ENCODE data around the gene TMEM185B.

Gene TMEM185B

DNA sequence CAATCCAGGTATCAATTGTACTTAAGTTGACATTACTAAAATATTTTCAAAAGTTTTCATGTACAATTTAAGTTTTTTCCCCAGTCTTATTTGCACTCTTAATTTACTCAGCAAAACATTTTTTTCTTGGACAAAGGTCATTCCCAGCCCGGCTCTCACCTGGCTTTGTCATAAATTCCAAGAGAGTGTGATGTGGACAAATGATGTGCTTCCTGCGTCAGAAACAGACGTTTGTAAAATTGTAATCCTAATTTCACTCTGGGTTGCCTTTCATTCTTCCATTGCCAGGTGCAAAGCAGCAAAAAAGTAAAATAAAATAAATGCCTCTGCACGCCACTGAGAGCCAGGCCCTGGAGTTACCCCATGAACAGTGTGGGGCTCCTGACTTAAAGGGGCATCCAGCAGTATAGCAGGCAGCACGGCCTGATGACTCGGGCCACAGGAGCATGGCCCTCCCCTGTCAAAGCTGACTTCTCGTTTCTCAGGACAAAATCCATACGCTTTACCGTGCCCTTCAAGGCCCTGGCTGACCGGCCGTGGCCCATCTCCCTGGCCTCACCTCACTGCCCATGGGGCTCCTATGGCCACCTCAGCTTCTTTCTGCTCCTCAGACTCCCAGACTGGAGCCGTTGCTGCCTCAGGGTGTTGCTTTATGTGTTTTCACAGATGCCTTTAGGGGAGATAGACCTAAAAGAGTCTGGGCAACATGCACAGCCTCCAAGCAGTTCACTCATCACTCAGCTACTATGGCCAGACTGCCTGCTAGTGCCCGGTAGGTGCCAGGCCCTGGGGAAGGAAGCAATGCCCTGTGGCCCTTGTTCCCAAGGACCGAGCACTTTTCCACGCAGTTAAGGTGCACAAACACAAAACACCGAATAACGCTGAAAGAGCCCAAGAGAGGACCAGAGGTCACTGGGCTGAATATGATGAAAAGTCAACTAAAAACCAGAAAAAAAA lies 7.6 kb upstream of the TMEM185B start:
- Histone ChIP-seq H3K27ac (ENCODE audit: low read depth, low read length) (no peak overlapping the region), H3K36me3 (ENCODE audit: insufficient read depth, low read length) (no peaks in the 10 kb centered on the region), H3K9ac (ENCODE audit: low read depth, low read length) (no peak overlapping the region), H3K4me1 (ENCODE audit: insufficient read depth, low read length) (no peaks in the 10 kb centered on the region), H3K27me3 (ENCODE audit: insufficient read depth, low read length) (peaks cover 11% of the 10 kb centered on the region), H3K4me3 (ENCODE audit: low read length) (no peak overlapping the region), H3K9me3 (ENCODE audit: insufficient read depth, low read depth, low read length) (no peaks in the 10 kb centered on the region)
- 93% methylated on average over 17 of the region's 17 CpGs for WGBS

GRCh38 chr2:120229341-120229740 lies 6.1 kb upstream of the TMEM185B start:
- H3K27ac ChIP-seq (ENCODE audit: low read depth, low read length): no peak overlapping the region
- no peak overlapping the region for H3K4me3 ChIP-seq (ENCODE audit: low read length)
- H3K9ac ChIP-seq (ENCODE audit: low read depth, low read length): no peak overlapping the region
- H3K9me3 ChIP-seq (ENCODE audit: insufficient read depth, low read depth, low read length): no peaks in the 10 kb centered on the region
- WGBS: 93% methylated on average over 9 of the region's 10 CpGs
- no peaks in the 10 kb centered on the region for H3K4me1 ChIP-seq (ENCODE audit: insufficient read depth, low read length)
- peaks cover 24% of the 10 kb centered on the region for H3K27me3 ChIP-seq (ENCODE audit: insufficient read depth, low read length)
- no peaks in the 10 kb centered on the region for H3K36me3 ChIP-seq (ENCODE audit: insufficient read depth, low read length)

DNA sequence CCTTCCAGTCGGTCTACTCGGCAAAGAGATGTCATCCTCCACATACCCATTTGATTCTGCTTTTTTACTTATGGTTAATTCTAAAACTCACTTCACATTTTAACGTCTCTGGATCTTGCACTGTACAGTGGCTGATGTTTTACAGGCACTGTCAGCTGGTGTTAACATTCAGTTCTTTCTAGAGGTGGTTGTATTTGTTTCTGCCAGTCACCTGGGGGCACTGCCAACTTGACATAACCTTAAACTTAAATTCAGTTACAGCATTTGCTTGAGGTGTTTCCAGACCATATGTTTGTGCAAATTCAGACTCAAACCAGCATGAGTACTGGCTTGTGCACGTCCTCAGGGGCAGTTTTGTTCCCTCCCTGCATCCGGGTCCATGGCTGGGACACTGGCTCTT lies 5.3 kb upstream of the TMEM185B start:
- Histone ChIP-seq H3K4me3 (ENCODE audit: low read length) (no peak overlapping the region), H3K4me1 (ENCODE audit: insufficient read depth, low read length) (no peaks in the 10 kb centered on the region), H3K27me3 (ENCODE audit: insufficient read depth, low read length) (peaks cover 32% of the 10 kb centered on the region), H3K27ac (ENCODE audit: low read depth, low read length) (no peak overlapping the region), H3K36me3 (ENCODE audit: insufficient read depth, low read length) (no peaks in the 10 kb centered on the region), H3K9me3 (ENCODE audit: insufficient read depth, low read depth, low read length) (no peaks in the 10 kb centered on the region), H3K9ac (ENCODE audit: low read depth, low read length) (no peak overlapping the region)
- WGBS: 83% methylated on average over 5 of the region's 5 CpGs

GRCh38 chr2:120227111-120227991 lies 4.2 kb upstream of the TMEM185B start:
- Histone ChIP-seq H3K9me3 (ENCODE audit: insufficient read depth, low read depth, low read length) (peaks cover 4% of the 10 kb centered on the region), H3K9ac (ENCODE audit: low read depth, low read length) (no peak overlapping the region), H3K4me1 (ENCODE audit: insufficient read depth, low read length) (no peaks in the 10 kb centered on the region), H3K4me3 (ENCODE audit: low read length) (no peak overlapping the region), H3K36me3 (ENCODE audit: insufficient read depth, low read length) (peaks cover 3% of the 10 kb centered on the region; the same call in 1 of the 2 replicates), H3K27ac (ENCODE audit: low read depth, low read length) (no peak overlapping the region), H3K27me3 (ENCODE audit: insufficient read depth, low read length) (peaks cover 40% of the 10 kb centered on the region)
- WGBS: 85% methylated on average over 16 of the region's 16 CpGs

- Histone ChIP-seq H3K27me3 (ENCODE audit: insufficient read depth, low read length) (peaks cover 49% of the 10 kb centered on the region), H3K4me1 (ENCODE audit: insufficient read depth, low read length) (no peaks in the 10 kb centered on the region), H3K9ac (ENCODE audit: low read depth, low read length) (no peak overlapping the region), H3K9me3 (ENCODE audit: insufficient read depth, low read depth, low read length) (peaks cover 8% of the 10 kb centered on the region), H3K36me3 (ENCODE audit: insufficient read depth, low read length) (peaks cover 12% of the 10 kb centered on the region), H3K4me3 (ENCODE audit: low read length) (no peak overlapping the region), H3K27ac (ENCODE audit: low read depth, low read length) (no peak overlapping the region)
- WGBS: 93% methylated on average over 9 of the region's 9 CpGs
Observed at GRCh38 chr2:120226316-120226715, 3.1 kb upstream of the TMEM185B start.

GRCh38 chr2:120225549-120226065 lies 2.4 kb upstream of the TMEM185B start:
- no peaks in the 10 kb centered on the region for H3K4me1 ChIP-seq (ENCODE audit: insufficient read depth, low read length)
- H3K4me3 ChIP-seq (ENCODE audit: low read length): no peak overlapping the region
- no peak overlapping the region for H3K27ac ChIP-seq (ENCODE audit: low read depth, low read length)
- peaks cover 8% of the 10 kb centered on the region for H3K9me3 ChIP-seq (ENCODE audit: insufficient read depth, low read depth, low read length)
- H3K36me3 ChIP-seq (ENCODE audit: insufficient read depth, low read length): peaks cover 12% of the 10 kb centered on the region
- 93% methylated on average over 9 of the region's 9 CpGs for WGBS
- H3K27me3 ChIP-seq (ENCODE audit: insufficient read depth, low read length): peaks cover 49% of the 10 kb centered on the region
- no peak overlapping the region for H3K9ac ChIP-seq (ENCODE audit: low read depth, low read length)

GRCh38 chr2:120224735-120225548 lies 1.7 kb upstream of the TMEM185B start:
- peaks cover 49% of the 10 kb centered on the region for H3K27me3 ChIP-seq (ENCODE audit: insufficient read depth, low read length)
- H3K9ac ChIP-seq (ENCODE audit: low read depth, low read length): no peak overlapping the region
- peaks cover 12% of the 10 kb centered on the region for H3K36me3 ChIP-seq (ENCODE audit: insufficient read depth, low read length)
- H3K9me3 ChIP-seq (ENCODE audit: insufficient read depth, low read depth, low read length): peaks cover 8% of the 10 kb centered on the region
- H3K4me1 ChIP-seq (ENCODE audit: insufficient read depth, low read length): no peaks in the 10 kb centered on the region
- 93% methylated on average over 9 of the region's 9 CpGs for WGBS
- H3K27ac ChIP-seq (ENCODE audit: low read depth, low read length): no peak overlapping the region
- H3K4me3 ChIP-seq (ENCODE audit: low read length): no peak overlapping the region

DNA sequence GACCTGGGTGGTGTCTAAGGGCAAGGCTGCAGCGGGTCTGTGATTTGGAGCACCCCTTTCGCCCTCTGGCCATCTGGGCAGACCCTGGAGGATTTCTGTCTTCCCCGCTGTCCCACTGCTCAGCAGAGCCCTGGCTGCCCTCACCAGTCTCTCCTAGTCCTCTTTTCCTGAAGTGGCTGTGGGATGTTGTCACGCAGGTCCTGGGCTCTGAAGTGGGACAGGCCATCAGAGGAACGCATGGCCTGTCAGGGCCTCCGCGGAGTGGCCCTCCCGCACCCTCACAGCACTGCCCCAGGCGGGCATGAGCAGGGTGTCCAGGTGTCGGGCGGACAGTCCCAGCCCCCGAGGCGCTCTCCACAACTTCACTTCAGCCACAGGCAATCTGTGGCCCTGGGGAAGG lies 1.1 kb upstream of the TMEM185B start:
- Histone ChIP-seq H3K36me3 (ENCODE audit: insufficient read depth, low read length) (peaks cover 12% of the 10 kb centered on the region), H3K4me3 (ENCODE audit: low read length) (0 out of 2 replicates have a peak overlapping the region, but pooled peaks have one; percentile 62), H3K27me3 (ENCODE audit: insufficient read depth, low read length) (peaks cover 49% of the 10 kb centered on the region), H3K27ac (ENCODE audit: low read depth, low read length) (no peak overlapping the region), H3K9ac (ENCODE audit: low read depth, low read length) (no peak overlapping the region), H3K9me3 (ENCODE audit: insufficient read depth, low read depth, low read length) (peaks cover 8% of the 10 kb centered on the region), H3K4me1 (ENCODE audit: insufficient read depth, low read length) (no peaks in the 10 kb centered on the region)
- 93% methylated on average over 13 of the region's 13 CpGs for WGBS

DNA sequence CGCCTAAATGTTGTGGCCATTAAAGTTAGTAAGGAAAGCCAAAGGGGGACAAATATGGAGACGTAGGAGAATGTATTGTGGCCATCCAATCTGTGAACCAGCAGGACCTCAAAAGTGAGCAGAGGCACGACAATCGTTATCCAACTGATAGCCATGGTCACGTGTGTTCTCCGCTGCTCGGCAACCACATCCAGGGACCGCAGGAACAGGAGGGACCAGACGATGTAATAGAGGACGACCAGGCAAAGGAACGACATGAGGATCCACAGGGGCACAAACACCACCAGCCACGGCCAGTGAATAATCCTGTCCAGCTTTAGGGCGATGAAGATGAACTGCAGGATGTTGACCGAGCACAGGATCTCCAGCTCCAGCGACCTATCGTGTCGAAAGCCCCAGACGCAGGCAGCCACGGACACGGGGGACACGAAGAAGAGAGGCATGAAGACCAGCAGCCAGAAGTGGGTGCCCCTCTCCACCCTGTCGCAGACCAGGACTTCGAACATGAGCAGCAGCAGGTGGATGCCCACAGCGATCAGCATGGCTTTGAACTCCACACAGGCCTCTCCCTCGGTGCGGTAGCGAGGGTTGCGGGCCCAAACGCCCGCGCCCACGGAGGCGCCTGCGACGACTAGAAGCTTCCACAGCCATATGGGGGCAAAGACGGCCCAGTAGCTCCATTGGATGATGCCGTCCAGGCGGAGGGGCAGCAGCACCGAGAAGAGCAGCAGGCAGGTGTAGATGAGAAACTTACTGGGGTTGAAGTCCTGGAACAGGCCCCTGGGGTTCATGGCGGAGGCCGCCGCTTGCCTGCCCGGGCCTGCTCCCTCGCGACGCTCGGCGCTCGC lies 790 bp downstream of the TMEM185B start:
- Histone ChIP-seq H3K36me3 (ENCODE audit: insufficient read depth, low read length) (peaks cover 12% of the 10 kb centered on the region), H3K4me1 (ENCODE audit: insufficient read depth, low read length) (no peaks in the 10 kb centered on the region), H3K27ac (ENCODE audit: low read depth, low read length) (no peak overlapping the region), H3K9ac (ENCODE audit: low read depth, low read length) (peak overlapping the region; percentile 82), H3K27me3 (ENCODE audit: insufficient read depth, low read length) (peaks cover 45% of the 10 kb centered on the region), H3K9me3 (ENCODE audit: insufficient read depth, low read depth, low read length) (peaks cover 8% of the 10 kb centered on the region), H3K4me3 (ENCODE audit: low read length) (peak overlapping the region; percentile 62)
- 81% methylated on average over 49 of the region's 49 CpGs for WGBS

- H3K4me1 ChIP-seq (ENCODE audit: insufficient read depth, low read length): no peaks in the 10 kb centered on the region
- WGBS: 94% methylated on average over 8 of the region's 8 CpGs
- peaks cover 45% of the 10 kb centered on the region for H3K27me3 ChIP-seq (ENCODE audit: insufficient read depth, low read length)
- no peak overlapping the region for H3K27ac ChIP-seq (ENCODE audit: low read depth, low read length)
- peaks cover 12% of the 10 kb centered on the region for H3K36me3 ChIP-seq (ENCODE audit: insufficient read depth, low read length)
- no peak overlapping the region for H3K9ac ChIP-seq (ENCODE audit: low read depth, low read length)
- peaks cover 8% of the 10 kb centered on the region for H3K9me3 ChIP-seq (ENCODE audit: insufficient read depth, low read depth, low read length)
- H3K4me3 ChIP-seq (ENCODE audit: low read length): no peak overlapping the region
Observed at GRCh38 chr2:120221616-120222015, 1.6 kb downstream of the TMEM185B start.

Measured in HUES64 (cell line).